GM12878 (cell line): ENCODE results near the gene CACNA1D. TPM values are rescaled to one million over a fixed set of nuclear protein-coding genes. Genes with fewer than 3 reads are reported as not detected.

Source experiments
- BCLAF1 ChIP-seq: fragments of 450-650 bp; IDR thresholded peaks from 2 replicates; pipeline ENCODE4 v1.6.1; 2017; ENCODE audit warnings: antibody characterized with exemption, mild to moderate bottlenecking, moderate library complexity
- ETV6 ChIP-seq, 2 experiments: fragments of 450-650 bp in 1 of 2; IDR thresholded peaks in 1 of 2; conservative IDR thresholded peaks in 1 of 2; 2 replicates each; pipeline ENCODE4 v1.6.1; 2014; ENCODE audit warnings: antibody characterized with exemption in 1 of 2, borderline replicate concordance in 1 of 2, low read depth in 1 of 2, mild to moderate bottlenecking in 1 of 2, moderate library complexity in 1 of 2
- NR2C1 ChIP-seq: fragments of 450-650 bp; IDR thresholded peaks from 2 replicates; pipeline ENCODE4 v1.6.1; 2017; ENCODE audit warnings: antibody characterized with exemption, mild to moderate bottlenecking, moderate library complexity
- PRDM15 ChIP-seq: fragments of 450-650 bp; formaldehyde crosslinking; IDR thresholded peaks from 2 replicates; pipeline ENCODE4 v1.4.0; 2020; ENCODE audit warnings: mild to moderate bottlenecking, moderate library complexity
- SMAD1 ChIP-seq: fragments of 450-650 bp; IDR thresholded peaks from 2 replicates; pipeline ENCODE4 v1.6.1; 2018; ENCODE audit warnings: mild to moderate bottlenecking, low read depth; ENCODE audit not compliant: partially characterized antibody
- SMARCA5 ChIP-seq: fragments of 450-650 bp; IDR thresholded peaks from 2 replicates; pipeline ENCODE4 v1.6.1; 2017; ENCODE audit warnings: mild to moderate bottlenecking
- USF1 ChIP-seq: IDR thresholded peaks from 2 replicates; pipeline ENCODE4 v1.6.1; 2011; ENCODE audit warnings: borderline replicate concordance, low read depth, mild to moderate bottlenecking, moderate library complexity, mixed read lengths, low read length; ENCODE audit not compliant: insufficient read depth; ENCODE audit errors: extremely low read length
- ZBTB40 ChIP-seq: fragments of 450-650 bp; IDR thresholded peaks from 2 replicates; pipeline ENCODE4 v1.6.1; 2016; ENCODE audit warnings: mild to moderate bottlenecking, moderate library complexity, borderline replicate concordance
- ZNF207 ChIP-seq: fragments of 450-650 bp; IDR thresholded peaks from 2 replicates; pipeline ENCODE4 v1.6.1; 2014; ENCODE audit warnings: antibody characterized with exemption, mild to moderate bottlenecking, borderline replicate concordance
- ZNF24 ChIP-seq: fragments of 450-650 bp; IDR thresholded peaks from 2 replicates; pipeline ENCODE4 v1.6.1; 2017; ENCODE audit warnings: antibody characterized with exemption, mild to moderate bottlenecking
- polyA plus RNA-seq, 11 experiments: library from polyadenylated mRNA; depleted of rRNA in 4 of 11; unstranded in 6 of 11; stranded (reverse) in 5 of 11; fragments of >200 nt; fragmentation: Nextera tagmentation in 4 of 11; fragmentation: Illumina TruSeq in 1 of 11; extraction: Ambion mirVana in 4 of 11; extraction: Trizol in 1 of 11; gene quantifications; 1 replicate in 1 of 11; 2 replicates in 10 of 11; pipeline versions ENCODE4 v1.2.1 to v1.2.3, GENCODE V29; 2011 to 2016; ENCODE audit warnings: inconsistent platforms in 2 of 11, missing spikeins in 2 of 11, low read depth in 1 of 11
- total RNA-seq, 4 experiments: library from RNA; depleted of rRNA in 3 of 4; stranded (reverse); fragments of >200 nt in 3 of 4; fragmentation: Illumina TruSeq in 1 of 4; extraction: Trizol in 1 of 4; gene quantifications; 2 replicates each; pipeline versions ENCODE4 v1.2.1 to v1.2.3, GENCODE V29; 2013 to 2021

Gene CACNA1D
- total and polyA plus RNA-seq, 10 of the 15 experiments (the other 5 are each of a cell fraction or from before 2014, with no cell fraction given) = 0.21 to 24.4 (median 1.6) TPM

- no peak for TF ChIP-seq BCLAF1
- TF ChIP-seq USF1 = no peak
- no peak for TF ChIP-seq ETV6 (conservative IDR thresholded peaks at IDR 0.05 in 1 of 2, IDR thresholded peaks at IDR 0.05 in 1 of 2; ENCODE audit: borderline replicate concordance in 1 of 2, low read depth in 1 of 2)
- TF ChIP-seq SMAD1 = no peak
- no peak for TF ChIP-seq ZNF207
- no peak for TF ChIP-seq SMARCA5
- no peak for TF ChIP-seq ZNF24
- no peak for TF ChIP-seq ZBTB40
- no peak for TF ChIP-seq NR2C1
- TF ChIP-seq PRDM15 = no peak
Observed at GRCh38 chr3:53519065-53519709, 24.8 kb downstream of the CACNA1D start (continued).
